Omental fat pad (tissue), 4 donors: ENCODE results near the gene SNX30. TPM values are rescaled to one million over a fixed set of nuclear protein-coding genes. Genes with fewer than 3 reads are reported as not detected.

Experiments
- ATAC-seq: fragments of 150-250 bp; one replicate; pipeline ENCODE4 v1.9.1; 2016; ENCODE audit warnings: mild to moderate bottlenecking, moderate library complexity; ENCODE audit not compliant: low FRiP score
- DNase-seq: peaks from one replicate; pipeline ENCODE4 v3.0.0-alpha.2; 2019; ENCODE audit warnings: low spot score
- total RNA-seq, 4 donors: library from RNA; depleted of rRNA; stranded (reverse); fragments of >200 nt; gene quantifications; one replicate each; pipeline ENCODE4 v1.1.0, GENCODE V29; 2016
- TF ChIP-seq, protein P1 (sequence below), 3 donors: fragments of 450-650 bp; IDR thresholded peaks; one replicate each; pipeline ENCODE4 v1.5.1; 2016 to 2017; ENCODE audit warnings: antibody characterized with exemption in 3 of 3, mild to moderate bottlenecking in 3 of 3, moderate library complexity in 2 of 3

The SNX30 gene
- total RNA-seq, 4 donors from 2014 or later, result 8.9 to 27.5 (median 11.6) TPM

DNA sequence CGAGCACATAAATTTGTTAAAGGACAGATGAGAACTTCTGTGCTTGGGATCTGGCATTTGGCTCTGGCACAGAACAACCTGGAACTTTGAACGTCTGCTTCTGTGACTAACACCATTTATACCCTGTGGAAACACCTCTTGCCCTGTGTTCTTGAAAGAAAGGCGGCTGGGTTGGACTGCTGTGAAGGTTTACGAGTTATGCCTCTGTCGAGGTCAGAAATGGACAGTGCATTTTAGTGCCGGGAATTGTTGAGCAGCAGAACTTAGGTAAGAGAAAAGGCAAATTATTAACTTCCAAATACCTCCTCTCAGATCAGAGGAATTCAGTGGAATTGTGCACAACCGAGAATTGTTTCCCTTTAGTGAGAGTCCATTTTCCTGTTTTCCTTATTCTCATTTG, 18.6 kb upstream of the SNX30 start:
- DNase-seq (no peak), ATAC-seq (no peak)
- TF ChIP-seq, protein P1, sequence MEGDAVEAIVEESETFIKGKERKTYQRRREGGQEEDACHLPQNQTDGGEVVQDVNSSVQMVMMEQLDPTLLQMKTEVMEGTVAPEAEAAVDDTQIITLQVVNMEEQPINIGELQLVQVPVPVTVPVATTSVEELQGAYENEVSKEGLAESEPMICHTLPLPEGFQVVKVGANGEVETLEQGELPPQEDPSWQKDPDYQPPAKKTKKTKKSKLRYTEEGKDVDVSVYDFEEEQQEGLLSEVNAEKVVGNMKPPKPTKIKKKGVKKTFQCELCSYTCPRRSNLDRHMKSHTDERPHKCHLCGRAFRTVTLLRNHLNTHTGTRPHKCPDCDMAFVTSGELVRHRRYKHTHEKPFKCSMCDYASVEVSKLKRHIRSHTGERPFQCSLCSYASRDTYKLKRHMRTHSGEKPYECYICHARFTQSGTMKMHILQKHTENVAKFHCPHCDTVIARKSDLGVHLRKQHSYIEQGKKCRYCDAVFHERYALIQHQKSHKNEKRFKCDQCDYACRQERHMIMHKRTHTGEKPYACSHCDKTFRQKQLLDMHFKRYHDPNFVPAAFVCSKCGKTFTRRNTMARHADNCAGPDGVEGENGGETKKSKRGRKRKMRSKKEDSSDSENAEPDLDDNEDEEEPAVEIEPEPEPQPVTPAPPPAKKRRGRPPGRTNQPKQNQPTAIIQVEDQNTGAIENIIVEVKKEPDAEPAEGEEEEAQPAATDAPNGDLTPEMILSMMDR (IDR thresholded peaks at IDR 0.05), result no peak

DNA sequence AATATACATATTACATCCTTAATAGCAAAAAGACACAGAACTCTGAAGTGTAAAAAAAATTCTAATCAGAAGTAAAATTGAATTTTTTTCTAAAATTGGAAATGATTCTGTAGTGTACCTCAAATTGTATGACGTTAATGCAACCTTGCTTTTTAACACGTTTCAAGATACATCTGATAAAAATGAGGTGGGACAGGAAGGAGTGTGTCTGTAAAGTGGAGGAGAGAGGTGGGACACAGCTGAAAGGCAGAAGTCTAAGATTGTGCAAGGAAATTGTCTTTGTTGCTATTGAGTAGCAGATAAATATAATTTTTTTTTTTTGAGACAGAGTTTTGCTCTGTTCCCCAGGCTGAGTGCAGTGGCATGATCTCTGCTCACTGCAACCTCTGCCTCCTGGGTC, 15.7 kb upstream of the SNX30 start:
- TF ChIP-seq, protein P1 (IDR thresholded peaks at IDR 0.05), result no peak
- no peak for DNase-seq
- no peak for ATAC-seq

DNA sequence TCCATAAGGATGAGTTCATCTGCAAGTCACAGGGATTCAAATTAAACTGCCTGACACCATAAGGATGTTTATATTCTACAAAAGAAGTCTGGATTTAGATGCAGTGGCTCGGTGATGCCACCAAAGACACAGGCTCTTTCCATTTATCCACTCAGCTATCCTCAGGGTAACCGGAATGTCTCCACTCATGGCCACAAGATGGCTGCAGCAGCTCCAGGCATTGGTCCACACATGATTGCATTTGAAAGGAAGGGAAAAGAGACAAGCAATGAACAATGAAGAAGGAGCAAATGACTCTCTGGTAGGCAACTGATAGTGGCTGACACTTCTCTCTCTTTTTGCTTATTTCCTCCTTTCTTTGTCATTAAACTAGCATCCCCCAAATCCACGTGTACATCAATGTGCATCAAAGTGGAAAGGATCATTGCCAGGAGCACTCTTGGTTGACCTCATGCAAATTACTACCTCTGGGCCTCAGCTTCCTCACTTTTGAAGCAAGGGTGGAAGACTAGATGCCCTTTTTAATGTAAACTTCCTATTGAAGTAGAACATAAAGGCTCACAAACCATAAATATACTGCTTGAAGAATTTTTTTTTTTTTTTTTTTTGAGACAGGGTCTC, 7.2 kb upstream of the SNX30 start:
- TF ChIP-seq, protein P1 (IDR thresholded peaks at IDR 0.05), result no peak
- DNase-seq (no peak), ATAC-seq (no peak)

DNA sequence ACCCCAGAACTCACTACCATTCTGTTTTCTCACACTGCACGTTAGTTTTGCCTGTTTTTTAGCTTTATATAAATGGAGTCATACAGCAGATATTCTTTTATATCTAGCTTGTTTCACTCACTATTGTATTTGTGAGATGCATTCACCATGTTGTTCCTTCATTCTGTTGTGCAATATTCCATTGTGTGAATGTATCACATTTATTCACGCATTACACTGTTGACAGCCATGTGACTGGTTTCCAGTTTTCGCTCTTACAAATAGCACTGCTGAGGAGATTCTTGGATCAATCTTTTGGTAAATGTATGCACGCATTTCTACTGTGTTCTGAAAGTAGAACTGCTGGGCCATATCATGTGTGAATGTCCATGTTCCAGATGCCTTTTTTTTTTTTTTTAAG, 6.4 kb upstream of the SNX30 start:
- no peak for ATAC-seq
- no peak for DNase-seq
- TF ChIP-seq, protein P1 (IDR thresholded peaks at IDR 0.05), result no peak

DNA sequence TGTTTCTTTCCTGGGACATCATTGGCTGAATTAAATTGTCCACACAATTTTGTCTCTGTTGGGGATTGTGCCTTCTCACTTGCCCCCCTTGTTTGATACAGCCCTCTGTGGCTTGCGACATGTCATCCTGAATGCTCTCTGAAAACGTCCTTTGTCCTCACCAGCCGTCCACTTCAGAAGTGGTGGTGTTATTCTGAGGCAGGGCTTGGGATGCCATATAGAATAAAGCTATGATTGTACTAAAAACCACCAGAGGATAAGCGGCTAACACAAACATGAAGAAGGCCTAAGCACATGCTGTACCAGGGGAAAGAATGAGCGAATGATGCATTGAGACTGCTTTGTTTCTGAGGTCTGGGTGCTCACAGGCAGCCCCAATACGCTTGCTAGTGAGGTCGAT, 3.5 kb upstream of the SNX30 start:
- DNase-seq, result no peak
- ATAC-seq, result no peak
- TF ChIP-seq, protein P1 (IDR thresholded peaks at IDR 0.05), result no peak

GRCh38 chr9:112750764-112751055, 150 bp downstream of the SNX30 start:
- DNase-seq, result no peak
- peak; percentile 11 for ATAC-seq
- TF ChIP-seq, protein P1 (IDR thresholded peaks at IDR 0.05), result no peak

DNA sequence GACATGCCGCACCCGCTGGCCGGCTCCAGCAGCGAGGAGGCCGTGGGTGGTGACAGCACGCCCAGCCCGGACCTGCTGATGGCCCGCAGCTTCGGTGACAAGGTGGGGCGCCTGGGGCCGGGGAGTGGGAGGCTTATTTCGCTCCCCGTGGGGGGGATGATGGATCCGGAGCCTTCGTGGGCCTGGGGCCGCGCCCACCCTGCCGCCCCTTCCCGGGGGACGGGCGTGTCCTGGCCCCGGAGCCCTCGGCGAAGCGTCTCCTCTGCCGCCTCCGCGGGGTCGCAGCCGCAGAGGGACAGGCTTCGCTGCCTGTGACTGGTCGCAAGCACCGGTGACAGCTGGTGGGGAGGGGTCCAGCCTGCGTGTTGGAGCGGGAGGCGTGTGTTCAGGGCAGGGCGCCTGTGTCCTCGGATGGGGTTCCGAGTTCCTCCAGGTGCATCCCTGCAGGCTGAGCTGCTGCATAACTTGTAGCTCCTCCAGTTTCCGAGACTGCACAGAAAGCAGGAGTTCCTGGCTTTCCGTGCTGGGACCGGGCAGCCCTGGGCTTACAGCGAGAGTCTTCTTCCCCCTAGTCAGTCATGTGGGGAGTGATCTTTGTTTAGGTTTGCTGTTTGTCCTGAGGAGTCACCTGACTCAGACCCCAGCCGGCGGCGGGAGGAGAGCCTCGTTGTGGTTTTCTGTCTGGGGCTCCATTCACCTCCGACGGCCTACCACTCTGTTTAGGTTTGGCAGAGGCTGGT, 666 bp downstream of the SNX30 start:
- TF ChIP-seq, protein P1 (IDR thresholded peaks at IDR 0.05), result no peak
- peak; percentile 32 for DNase-seq
- ATAC-seq, result peak; percentile 36
